ENCODE results near the gene PPIP5K2.

GRCh38 chr5:103119765-103120606, at the start of gene PPIP5K2, which contains the start of gene GIN1:
- TF ChIP-seq CTCF (IDR thresholded peaks at IDR 0.05), result peak in 1 of 3 experiments; percentile 9
- TF ChIP-seq POLR2A (IDR thresholded peaks at IDR 0.05), result peak; percentile 17

Data from testis (tissue), 2 donors.